GM21447 (cell line): ENCODE data around the gene CDH8.

ENCODE experiments used
- ATAC-seq: cut with Tn5 transposase; IDR thresholded peaks from one replicate; pipeline ENCODE4 v1.9.1; 2021; ENCODE audit not compliant: unreplicated experiment

CDH8 gene

GRCh38 chr16:62033065-62033464 is 3.2 kb downstream of the CDH8 start:
- no peak for ATAC-seq

GRCh38 chr16:62029947-62030346 is 6.3 kb downstream of the CDH8 start:
- no peak for ATAC-seq

- no peak for ATAC-seq
These were observed 13.6 kb downstream of the CDH8 start for GRCh38 chr16:62022688-62023087.

DNA sequence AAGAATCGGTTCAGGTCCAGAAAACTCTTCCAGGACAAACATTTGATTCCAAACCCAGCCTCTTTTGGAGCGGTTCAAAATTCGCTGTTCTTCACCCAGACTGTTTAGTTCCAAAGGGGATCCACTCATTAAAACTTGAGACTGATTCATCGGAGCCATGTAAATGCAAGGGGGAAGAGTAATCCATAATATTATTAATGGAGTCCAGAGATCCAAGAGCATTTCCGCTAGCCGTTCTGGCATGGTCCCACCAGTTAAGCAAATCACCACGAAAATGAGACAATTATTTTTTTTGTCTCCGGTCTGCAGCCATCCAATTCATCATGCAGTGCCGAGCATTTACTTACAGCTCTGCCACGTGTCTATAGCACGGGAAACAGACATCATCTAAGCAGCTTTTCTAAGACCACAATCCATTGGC is 15.1 kb downstream of the CDH8 start:
- ATAC-seq: no peak

GRCh38 chr16:62020681-62021080 is 15.6 kb downstream of the CDH8 start:
- no peak for ATAC-seq

- ATAC-seq: no peak
These were observed 16.4 kb downstream of the CDH8 start for GRCh38 chr16:62019851-62020250.

GRCh38 chr16:62018301-62019060 is 17.8 kb downstream of the CDH8 start:
- ATAC-seq: no peak

GRCh38 chr16:62014319-62014923 is 21.8 kb downstream of the CDH8 start:
- no peak for ATAC-seq

- ATAC-seq: no peak
These were observed 26.1 kb downstream of the CDH8 start for GRCh38 chr16:62010186-62010585.

GRCh38 chr16:61998460-61998859 is 37.8 kb downstream of the CDH8 start:
- ATAC-seq: no peak

GRCh38 chr16:61993108-61993507 is 43.1 kb downstream of the CDH8 start:
- ATAC-seq: no peak

- no peak for ATAC-seq
These were observed 48.7 kb downstream of the CDH8 start for GRCh38 chr16:61987474-61988012.

DNA sequence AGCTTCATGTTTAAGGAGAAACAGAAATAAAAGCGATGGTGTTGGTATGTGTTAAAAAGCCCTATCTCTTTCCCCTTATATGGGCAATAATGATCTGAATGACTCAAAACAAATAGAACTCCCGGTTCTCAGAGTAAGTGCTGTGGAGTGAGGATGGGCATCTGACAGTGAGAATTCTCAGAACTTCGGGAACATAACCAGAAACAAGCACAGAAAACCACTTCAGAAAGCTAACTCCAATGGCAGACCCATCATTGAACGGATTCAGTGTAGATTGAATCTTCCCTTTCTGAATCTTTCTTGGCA is 67.2 kb downstream of the CDH8 start:
- ATAC-seq: no peak

GRCh38 chr16:61968242-61969076 is 67.8 kb downstream of the CDH8 start:
- ATAC-seq: no peak

GRCh38 chr16:61957075-61957855 is 79.0 kb downstream of the CDH8 start:
- no peak for ATAC-seq

DNA sequence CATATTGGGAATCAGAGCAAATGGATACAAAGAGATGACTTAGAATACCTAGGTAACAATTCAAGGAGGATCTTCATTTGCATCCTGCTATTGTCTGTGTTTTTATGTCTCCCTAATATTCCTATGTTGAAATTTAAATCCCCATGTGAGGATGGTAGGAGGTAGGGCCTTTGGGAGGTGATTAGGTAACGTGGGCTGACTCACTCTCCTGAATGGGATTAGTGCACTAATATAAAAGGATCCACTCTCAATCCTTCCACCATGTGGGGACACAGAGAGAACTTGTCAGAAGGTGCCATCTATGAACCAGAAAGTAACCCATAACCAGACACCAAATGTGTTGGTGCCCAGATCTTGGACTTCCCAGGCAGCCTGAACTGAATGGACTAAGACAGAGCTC is 83.4 kb downstream of the CDH8 start:
- ATAC-seq: no peak

- no peak for ATAC-seq
These were observed 87.8 kb downstream of the CDH8 start for GRCh38 chr16:61948414-61948813.

- ATAC-seq: no peak
These were observed 90.2 kb downstream of the CDH8 start for GRCh38 chr16:61946019-61946418.

DNA sequence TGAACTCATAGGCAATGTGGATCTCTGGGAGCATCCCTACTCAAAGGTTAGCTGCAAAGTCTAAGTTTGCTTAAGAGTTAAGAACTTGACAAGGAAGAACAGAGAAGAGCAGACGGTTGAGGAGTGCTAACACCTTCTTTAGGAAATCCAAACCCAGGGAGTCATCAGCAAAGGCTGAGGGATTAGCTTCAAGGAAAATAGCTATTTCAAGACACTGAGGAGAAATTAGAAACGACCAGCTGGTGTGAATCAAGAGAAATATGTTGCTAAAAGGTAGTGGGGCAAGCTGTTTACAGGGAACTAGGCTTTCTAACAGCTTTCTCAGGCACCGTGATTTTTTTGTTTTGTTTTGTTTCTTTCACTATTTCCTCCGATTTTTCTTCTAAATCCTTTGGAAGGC is 90.7 kb downstream of the CDH8 start:
- ATAC-seq: no peak

DNA sequence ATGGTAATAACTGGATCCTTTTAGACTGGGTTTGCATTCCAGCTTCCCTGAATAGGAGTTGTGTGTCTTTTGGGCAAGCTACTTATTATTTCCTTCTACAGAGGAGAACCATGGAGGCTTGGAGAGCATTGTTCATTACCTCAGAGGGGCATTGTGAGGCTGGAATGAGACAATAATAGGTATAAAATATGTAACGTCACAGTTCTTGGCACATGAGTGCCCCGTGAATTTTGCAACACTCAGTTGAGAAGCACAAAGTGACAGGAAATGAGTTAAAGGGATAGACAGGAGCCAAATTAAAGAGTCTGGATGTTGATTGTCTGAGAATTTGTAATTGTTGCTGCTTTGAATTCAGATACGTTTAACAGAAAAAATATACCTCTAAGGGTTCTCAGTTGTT is 92.2 kb downstream of the CDH8 start:
- ATAC-seq: no peak

DNA sequence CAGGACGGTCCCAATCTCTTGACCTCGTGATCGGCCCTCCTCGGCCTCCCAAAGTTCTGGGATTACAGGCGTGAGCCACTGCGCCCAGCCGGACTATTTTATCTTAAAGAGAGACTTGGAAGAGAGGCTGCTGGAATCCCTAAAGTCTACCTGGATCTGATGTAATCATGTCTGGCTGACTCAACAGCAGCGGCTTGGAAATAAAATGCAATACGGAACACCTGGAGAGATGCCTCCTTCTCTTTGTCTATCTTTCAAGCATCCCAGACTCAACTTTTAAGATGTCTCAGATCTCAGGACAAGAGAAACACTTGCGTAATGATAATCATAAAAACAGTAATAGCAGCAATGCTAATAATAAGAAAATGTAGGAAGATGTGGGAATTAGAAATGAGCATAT is 95.6 kb downstream of the CDH8 start:
- no peak for ATAC-seq
